Spleen (tissue), 13 donors: ENCODE results near the gene FLNB. TPM values are rescaled to one million over a fixed set of nuclear protein-coding genes. Genes with fewer than 3 reads are reported as not detected.

Experiments
- DNase-seq: peaks from one replicate; pipeline ENCODE4 v3.0.0-alpha.2; 2020
- H3K27ac ChIP-seq, 8 donors: fragments of 200-600 bp; sonication (generic) in 7 of 8; 1 replicate in 4 of 8; 2 replicates in 4 of 8; pipeline versions ENCODE4 v1.5.0 to v1.8.0; 2016 to 2021; ENCODE audit warnings: inconsistent platforms in 4 of 8, mild to moderate bottlenecking in 4 of 8, moderate library complexity in 1 of 8
- H3K27me3 ChIP-seq, 7 donors: fragments of 200-600 bp; sonication (generic) in 6 of 7; replicated peaks in 1 of 7; 1 replicate in 4 of 7; 2 replicates in 3 of 7; pipeline versions ENCODE4 v1.5.0 to v1.8.0; 2016 to 2021; ENCODE audit warnings: inconsistent platforms in 3 of 7, mild to moderate bottlenecking in 1 of 7
- H3K36me3 ChIP-seq, 6 donors: fragments of 200-600 bp; sonication (generic) in 5 of 6; 1 replicate in 4 of 6; 2 replicates in 2 of 6; pipeline versions ENCODE4 v1.5.0 to v1.8.0; 2016 to 2021; ENCODE audit warnings: inconsistent platforms in 2 of 6
- H3K4me1 ChIP-seq, 6 donors: fragments of 200-600 bp; sonication (generic) in 5 of 6; 1 replicate in 3 of 6; 2 replicates in 3 of 6; pipeline versions ENCODE4 v1.5.0 to v1.8.0; 2016 to 2021; ENCODE audit warnings: inconsistent platforms in 3 of 6
- H3K4me3 ChIP-seq, 8 donors: fragments of 200-600 bp; sonication (generic) in 7 of 8; 1 replicate in 4 of 8; 2 replicates in 4 of 8; pipeline versions ENCODE4 v1.5.0 to v1.8.0; 2016 to 2021; ENCODE audit warnings: inconsistent platforms in 4 of 8, mild to moderate bottlenecking in 4 of 8, moderate library complexity in 2 of 8
- H3K9me3 ChIP-seq, 8 donors: fragments of 200-600 bp; sonication (generic) in 7 of 8; 1 replicate in 4 of 8; 2 replicates in 4 of 8; pipeline versions ENCODE4 v1.5.0 to v1.8.0; 2016 to 2021; ENCODE audit warnings: inconsistent platforms in 4 of 8
- CTCF ChIP-seq, 11 experiments: fragments of 200-600 bp in 7 of 11; fragments of 450-650 bp in 4 of 11; sonication (generic) in 4 of 11; IDR thresholded peaks in 8 of 11; conservative IDR thresholded peaks in 3 of 11; 1 replicate in 7 of 11; 2 replicates in 4 of 11; pipeline versions ENCODE4 v1.4.0 to v1.8.0; 2016 to 2021; ENCODE audit warnings: antibody characterized with exemption in 11 of 11, inconsistent platforms in 4 of 11, mild to moderate bottlenecking in 1 of 11
- POLR2A ChIP-seq, 3 donors: fragments of 450-650 bp; IDR thresholded peaks; one replicate each; pipeline ENCODE4 v1.5.1; 2017; ENCODE audit warnings: antibody characterized with exemption in 3 of 3, mild to moderate bottlenecking in 1 of 3
- POLR2AphosphoS5 ChIP-seq, 3 donors: sonication (generic); formaldehyde crosslinking; IDR thresholded peaks; one replicate each; pipeline ENCODE4 v1.5.1; 2017; ENCODE audit warnings: antibody characterized with exemption in 3 of 3
- WGBS, 5 donors: extraction: QIAGEN DNeasy Blood & Tissue Kit in 3 of 5; methylation state at CpG; one replicate each; pipeline versions ENCODE4 v1.1.5 to v1.1.7; 2013 to 2018; 5-methylcytosine and 5-hydroxymethylcytosine counted together
- intact Hi-C: fragments of 100-400 bp; cut with DNase I; formaldehyde crosslinking; loops from one replicate; pipeline ENCODE4 v1.15.0; 2023; ENCODE audit warnings: low total_unique reads
- long read RNA-seq, 2 donors: transcript quantifications; one replicate each; lab custom pipeline, GENCODE V29; 2026
- polyA plus RNA-seq, 3 donors: library from polyadenylated mRNA; stranded (reverse); fragments of 200-250 nt; gene quantifications; one replicate each; pipeline ENCODE4 v1.2.1, GENCODE V29; 2013
- total RNA-seq, 7 donors: library from RNA; depleted of rRNA in 3 of 7; stranded (reverse); fragments of >200 nt in 3 of 7; fragmentation: NEBNext Ultra II Directional in 4 of 7; extraction: Animal tissue kit (Norgen Biotek cat#: 25700) in 4 of 7; gene quantifications; one replicate each; pipeline versions ENCODE4 v1.1.0 to v1.2.1, GENCODE V29; 2016 to 2021
- donor health status: healthy with polysubstance abuse.
- donor health status: DM: no; HTN: no; CAD: no; lungs with moderate emphysema.
- donor health status: DM: no; HTN: no; CAD: no.
- donor health status: Bipolar disorder and iron deficiency.
- donor health status: healthy.
- donor health status: DM: no; HTN: no; CAD: no.
- donor health status: DM: yes; HTN: yes; CAD: no.

FLNB gene
- total RNA-seq (100 to 1,000 TPM in 4 of 7 donors, 10 to 100 TPM in 3; 77.5 to 163 (median 111) TPM), polyA plus RNA-seq (10 to 100 TPM; 38.9 to 70.3 (median 49.4) TPM)
- long read RNA-seq, donor 1, full-length matches to known transcripts: 1 of 1 reads
- long read RNA-seq, donor 1, partial matches to known transcripts: 0 of 1 reads
- long read RNA-seq, donor 1, other reads (novel, unspliced or antisense): 0 of 1 reads
- long read RNA-seq, donor 2, partial matches to known transcripts: 0 of 1 reads
- long read RNA-seq, donor 2, other reads (novel, unspliced or antisense): 0 of 1 reads

DNA sequence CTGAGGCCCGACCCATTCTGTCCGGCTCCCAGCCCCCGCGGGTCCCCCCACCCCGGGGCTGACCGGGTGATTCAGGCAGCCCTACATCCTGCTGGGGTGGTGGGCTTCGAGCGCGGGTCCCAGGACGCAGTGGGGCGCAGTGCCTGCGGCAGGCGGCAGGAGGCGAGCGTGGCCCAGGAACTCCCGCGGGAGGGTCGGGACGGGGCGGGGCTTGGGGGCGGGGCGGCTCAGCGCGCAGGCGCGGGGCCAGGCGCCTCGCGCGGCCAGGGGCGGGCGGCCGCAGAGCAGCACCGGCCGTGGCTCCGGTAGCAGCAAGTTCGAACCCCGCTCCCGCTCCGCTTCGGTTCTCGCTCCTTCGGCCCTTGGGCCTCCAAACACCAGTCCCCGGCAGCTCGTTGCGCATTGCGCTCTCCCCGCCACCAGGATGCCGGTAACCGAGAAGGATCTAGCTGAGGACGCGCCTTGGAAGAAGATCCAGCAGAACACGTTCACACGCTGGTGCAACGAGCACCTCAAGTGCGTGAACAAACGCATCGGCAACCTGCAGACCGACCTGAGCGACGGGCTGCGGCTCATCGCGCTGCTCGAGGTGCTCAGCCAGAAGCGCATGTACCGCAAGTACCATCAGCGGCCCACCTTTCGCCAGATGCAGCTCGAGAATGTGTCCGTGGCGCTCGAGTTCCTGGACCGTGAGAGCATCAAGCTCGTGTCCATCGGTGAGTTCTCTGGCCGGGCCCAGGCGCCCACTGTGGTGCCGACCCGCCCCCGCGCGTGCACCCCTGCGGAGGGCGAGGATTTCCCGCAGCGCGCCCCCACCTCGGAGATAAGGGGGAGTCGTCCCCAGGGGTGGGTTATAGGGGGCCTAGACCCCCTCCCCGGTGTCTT lies at the start of gene FLNB:
FLNB (plus strand) TSS at position 282 of the 885 bp plus-strand sequence; CDS start at position 425, 143 bp downstream.
- peak; percentile 92 for DNase-seq
- 0 to 2% (median 1%) methylated on average over 34 to 91 of the region's 91 CpGs for WGBS, 5 donors
- Histone ChIP-seq H3K4me1 (peaks cover 11 to 54% (median 36%) of the 10 kb centered on the region in 6 donors), H3K27me3 (no peaks in the 10 kb centered on the region), H3K4me3 (peak within 1 kb of the TSS; percentile 73 to 96 (median 83)), H3K9me3 (no peaks in the 10 kb centered on the region), H3K36me3 (no peaks in the 10 kb centered on the region), H3K27ac (peak within 1 kb of the TSS; percentile 53 to 86 (median 78))
- intact Hi-C loops: loop anchor here (5.0 to 10.0 kb wide), 2 partner anchors 169 to 296 kb away; partner anchors contain the start of genes HTD2 and RPP14
- TF ChIP-seq CTCF (IDR thresholded peaks at IDR 0.05 in 8 of 11, conservative IDR thresholded peaks at IDR 0.05 in 3 of 11) (peak; percentile 36 to 91 (median 82)), POLR2A (IDR thresholded peaks at IDR 0.05) (peak in 1 of 3 donors; percentile 40), POLR2AphosphoS5 (IDR thresholded peaks at IDR 0.05) (peak; percentile 78 to 86 (median 85))

GRCh38 chr3:57958642-57959422 lies 49.4 kb upstream of the FLNB start:
- intact Hi-C loops: no loop called here

GRCh38 chr3:57959423-57960173 lies 48.6 kb upstream of the FLNB start:
- H3K27ac ChIP-seq: peak overlapping the region in 7 of 8 donors; percentile 62 to 80 (median 74)
- H3K27me3 ChIP-seq: no peaks in the 10 kb centered on the region
- TF ChIP-seq CTCF (IDR thresholded peaks at IDR 0.05 in 8 of 11, conservative IDR thresholded peaks at IDR 0.05 in 3 of 11) (no peak), POLR2A (IDR thresholded peaks at IDR 0.05) (no peak), POLR2AphosphoS5 (IDR thresholded peaks at IDR 0.05) (no peak)
- H3K36me3 ChIP-seq: no peaks in the 10 kb centered on the region
- H3K9me3 ChIP-seq: no peaks in the 10 kb centered on the region
- WGBS, 5 donors: 25 to 39% (median 38%) methylated on average over 19 of the region's 19 CpGs
- DNase-seq: no peak
- peaks cover 14 to 38% (median 22%) of the 10 kb centered on the region in 6 donors for H3K4me1 ChIP-seq
- H3K4me3 ChIP-seq: peak overlapping the region in 4 of 8 donors; percentile 5 to 41 (median 8)
- intact Hi-C loops: no loop called here

More at GRCh38 chr3:57958642-57959422, 49.4 kb upstream of the FLNB start:
- TF ChIP-seq CTCF (IDR thresholded peaks at IDR 0.05 in 8 of 11, conservative IDR thresholded peaks at IDR 0.05 in 3 of 11): no peak
- peak in 1 of 3 donors; percentile 43 for TF ChIP-seq POLR2AphosphoS5 (IDR thresholded peaks at IDR 0.05)
- TF ChIP-seq POLR2A (IDR thresholded peaks at IDR 0.05): no peak
- Histone ChIP-seq H3K27ac (peak overlapping the region in 7 of 8 donors; percentile 62 to 80 (median 74)), H3K4me3 (peak overlapping the region in 1 of 8 donors; percentile 41), H3K9me3 (no peaks in the 10 kb centered on the region), H3K27me3 (no peaks in the 10 kb centered on the region), H3K4me1 (peaks cover 14 to 38% (median 22%) of the 10 kb centered on the region in 6 donors), H3K36me3 (no peaks in the 10 kb centered on the region)
- WGBS, 5 donors: 40 to 69% (median 50%) methylated on average over 10 to 13 of the region's 13 CpGs
- no peak for DNase-seq
